Stimulated activated CD4-positive, alpha-beta T cell treated with anti-CD3 and anti-CD28 coated beads, Interleukin-4, amount 100 ng/mL, for 4 hours (primary cell): ENCODE results near the gene DHRS1.

ENCODE experiments used
- DNase-seq, 2 experiments: peaks; one replicate each; pipeline ENCODE4 v3.0.0-alpha.2; 2020

Gene DHRS1

GRCh38 chr14:24308342-24309124 lies 9.0 kb upstream of the DHRS1 start:
- no peak for DNase-seq

GRCh38 chr14:24307575-24308341 lies 8.2 kb upstream of the DHRS1 start, which contains the start of gene CIDEB:
Gene CIDEB (minus strand): TSS chr14:24307977. CDS start chr14:24307858, 119 bp downstream.
- peak; percentile 50 for DNase-seq

GRCh38 chr14:24307156-24307574 lies 7.6 kb upstream of the DHRS1 start:
- DNase-seq = no peak

- DNase-seq = no peak
Observed at GRCh38 chr14:24304019-24304387, 4.4 kb upstream of the DHRS1 start.

- DNase-seq = no peak
Observed at GRCh38 chr14:24300326-24300980, 873 bp upstream of the DHRS1 start.

- no peak for DNase-seq
Observed at GRCh38 chr14:24298892-24299254, 707 bp downstream of the DHRS1 start.

GRCh38 chr14:24297190-24297964 lies 2.2 kb downstream of the DHRS1 start:
- no peak for DNase-seq

GRCh38 chr14:24296341-24297157 lies 3.0 kb downstream of the DHRS1 start:
- DNase-seq = peak; percentile 62 to 79

GRCh38 chr14:24293525-24293924 lies 6.1 kb downstream of the DHRS1 start:
- DNase-seq = no peak

GRCh38 chr14:24292118-24292807 lies 7.3 kb downstream of the DHRS1 start:
- DNase-seq = no peak

GRCh38 chr14:24291446-24292117 lies 8.0 kb downstream of the DHRS1 start:
- no peak for DNase-seq

- DNase-seq = no peak
Observed at GRCh38 chr14:24290746-24291145, 8.8 kb downstream of the DHRS1 start.

GRCh38 chr14:24289649-24290280 lies 9.8 kb downstream of the DHRS1 start:
- DNase-seq = peak; percentile 28 to 30

GRCh38 chr14:24286996-24287395 lies 12.6 kb downstream of the DHRS1 start:
- no peak for DNase-seq

GRCh38 chr14:24285351-24285750 lies 14.2 kb downstream of the DHRS1 start:
- no peak for DNase-seq

GRCh38 chr14:24284501-24285035 lies 15.0 kb downstream of the DHRS1 start:
- no peak for DNase-seq

- DNase-seq = no peak
Observed at GRCh38 chr14:24283796-24284460, 15.7 kb downstream of the DHRS1 start.

GRCh38 chr14:24282736-24283135 lies 16.8 kb downstream of the DHRS1 start:
- DNase-seq = no peak

GRCh38 chr14:24281636-24282035 lies 17.9 kb downstream of the DHRS1 start:
- DNase-seq = no peak
